ENCODE results near the gene CAPZA1. TPM values are rescaled to one million over a fixed set of nuclear protein-coding genes. Genes with fewer than 3 reads are reported as not detected.

Gene CAPZA1
- total RNA-seq, 5 donors from 2014 or later (not counting 1 experiment from before 2014, with no cell fraction given): 115 to 189 (median 138) TPM

DNA sequence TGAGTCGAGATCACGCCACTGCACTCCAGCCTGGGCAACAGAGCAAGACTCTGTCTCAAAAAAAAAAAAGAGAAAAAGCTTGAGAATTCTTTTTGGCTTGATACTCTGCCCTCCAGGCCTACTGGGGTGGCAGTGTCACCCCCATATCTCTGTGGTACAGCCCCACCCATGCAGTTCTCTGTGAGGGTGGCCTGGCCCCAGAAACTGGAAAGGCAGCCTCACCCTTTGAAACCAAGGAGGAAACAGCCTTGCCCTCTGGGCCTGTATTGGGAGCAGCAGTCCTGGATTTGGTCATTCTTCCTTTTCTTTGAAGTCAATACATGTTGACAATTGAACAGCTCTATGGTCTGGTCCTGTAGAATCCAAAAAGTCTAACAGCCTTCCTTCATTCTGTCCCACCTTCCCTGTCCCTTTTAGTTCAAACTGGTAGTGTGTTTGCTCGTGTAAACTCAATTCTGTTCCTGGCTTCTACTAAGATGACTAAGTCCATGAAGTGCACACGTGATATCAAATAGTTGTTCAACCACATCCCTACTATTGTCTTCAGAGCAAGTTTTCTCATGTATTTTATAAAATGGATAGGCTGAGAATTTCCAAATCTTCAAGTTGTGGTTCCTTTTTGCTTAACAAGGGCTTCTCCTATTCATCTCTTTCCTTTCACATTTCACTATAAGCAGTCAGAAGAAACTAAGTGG is 13.9 kb upstream of the CAPZA1 start:
- H3K36me3 Mint-ChIP-seq: peaks cover 49% of the 10 kb centered on the region
- peaks cover 0 to 2% (median under 1%) of the 10 kb centered on the region in 3 donors for H3K4me1 Mint-ChIP-seq
- Histone ChIP-seq H3K4me1 (ENCODE audit: control insufficient read depth in 1 of 2, extremely low read depth in 1 of 2, insufficient read depth in 2 of 2, low read length in 2 of 2) (no peaks in the 10 kb centered on the region), H3K9me3 (no peaks in the 10 kb centered on the region), H3K36me3 (ENCODE audit: control insufficient read depth in 2 of 2, extremely low read depth in 1 of 2, insufficient read depth in 1 of 2, low read length in 1 of 2) (peaks cover 3 to 37% of the 10 kb centered on the region in 2 donors), H3K4me3 (ENCODE audit: control insufficient read depth in 1 of 2, extremely low read depth in 1 of 2, low read length in 1 of 2) (no peak overlapping the region), H3K27ac (ENCODE audit: low read length) (no peak overlapping the region), H3K27me3 (replicated peaks in 1 of 2; ENCODE audit: control insufficient read depth in 2 of 2, extremely low read depth in 1 of 2, insufficient read depth in 2 of 2, low read length in 1 of 2) (no peaks in the 10 kb centered on the region)
- H3K9me3 Mint-ChIP-seq: no peaks in the 10 kb centered on the region
- no peak for ATAC-seq (replicated peaks in 1 of 4)
- H3K27ac Mint-ChIP-seq: no peak overlapping the region
- POLR2A ChIA-PET: no interaction called here
- CTCF ChIA-PET: no interaction called here
- no peaks in the 10 kb centered on the region for H3K27me3 Mint-ChIP-seq
- WGBS (ENCODE audit: insufficient coverage): 100% methylated on average over 2 of the region's 4 CpGs
- no peak for DNase-seq
- H3K4me3 Mint-ChIP-seq: no peak overlapping the region

GRCh38 chr1:112614460-112615065 is 5.1 kb upstream of the CAPZA1 start:
- no peak for ATAC-seq (replicated peaks in 1 of 4)
- Histone ChIP-seq H3K27me3 (replicated peaks in 1 of 2; ENCODE audit: control insufficient read depth in 2 of 2, extremely low read depth in 1 of 2, insufficient read depth in 2 of 2, low read length in 1 of 2) (no peaks in the 10 kb centered on the region), H3K4me1 (ENCODE audit: control insufficient read depth in 1 of 2, extremely low read depth in 1 of 2, insufficient read depth in 2 of 2, low read length in 2 of 2) (peaks cover 5 to 12% of the 10 kb centered on the region in 2 experiments), H3K36me3 (ENCODE audit: control insufficient read depth in 2 of 2, extremely low read depth in 1 of 2, insufficient read depth in 1 of 2, low read length in 1 of 2) (peaks cover 6 to 19% of the 10 kb centered on the region in 2 donors), H3K4me3 (ENCODE audit: control insufficient read depth in 1 of 2, extremely low read depth in 1 of 2, low read length in 1 of 2) (no peak overlapping the region), H3K9me3 (no peaks in the 10 kb centered on the region), H3K27ac (ENCODE audit: low read length) (no peak overlapping the region)
- no CpG with 5 or more reads among the region's 6 CpGs for whole genome bisulfite sequencing (ENCODE audit: insufficient coverage)
- peaks cover 15 to 19% (median 17%) of the 10 kb centered on the region in 3 donors for H3K4me1 Mint-ChIP-seq
- H3K9me3 Mint-ChIP-seq: no peaks in the 10 kb centered on the region
- CTCF ChIA-PET: interaction anchor here (0.6 to 2.1 kb wide), 9 partner anchors 14 to 223 kb away, joined by 3 to 17 read pairs (median 4); no protein-coding TSS in a partner anchor
- peaks cover 28% of the 10 kb centered on the region for H3K36me3 Mint-ChIP-seq
- no peak overlapping the region for H3K4me3 Mint-ChIP-seq
- H3K27ac Mint-ChIP-seq: no peak overlapping the region
- H3K27me3 Mint-ChIP-seq: no peaks in the 10 kb centered on the region
- DNase-seq: peak in 2 of 35 experiments; percentile 17 to 53
- POLR2A ChIA-PET: interaction anchor here in 1 of 2 donors (0.6 to 0.8 kb wide), 3 partner anchors 11 to 224 kb away, joined by 3 to 9 read pairs (median 5); no protein-coding TSS in a partner anchor

DNA sequence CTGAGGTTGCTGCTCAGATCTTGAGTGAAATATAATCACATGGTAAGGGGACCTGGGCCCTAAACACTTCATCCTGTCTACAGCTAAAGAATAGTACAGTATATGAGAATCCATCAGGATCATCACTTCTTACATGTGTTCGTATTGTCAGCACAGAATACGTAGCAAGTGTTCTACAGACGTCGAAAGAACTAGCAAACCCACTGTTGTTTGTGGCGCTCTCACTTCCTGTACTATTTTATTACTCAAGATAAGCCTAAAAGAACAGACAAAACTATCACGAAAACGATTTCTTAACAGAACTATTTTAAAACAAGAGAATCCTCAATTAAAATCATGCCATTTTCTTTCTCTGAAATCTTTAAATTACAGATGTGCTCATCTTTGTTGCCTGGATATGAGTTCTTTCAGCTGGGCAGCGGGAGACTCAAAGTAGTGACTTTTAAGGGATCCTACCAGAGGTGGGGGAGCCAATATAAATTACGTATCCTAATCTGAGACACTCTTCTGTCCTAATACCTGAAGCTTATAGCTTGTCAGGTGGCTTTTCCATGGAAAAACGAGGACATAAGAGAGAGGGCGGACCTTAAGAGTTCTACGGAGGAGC is 1.4 kb upstream of the CAPZA1 start:
- ChIA-PET POLR2A (interaction anchor here (0.6 to 1.5 kb wide), 11 partner anchors 18 to 1321 kb away, joined by 3 to 6 read pairs (median 4); partner anchors contain the start of genes MOV10 (in 2 of the 2), CTTNBP2NL (in 1 of the 2) and PPM1J (in 1 of the 2)), CTCF (interaction anchor here (0.6 to 2.6 kb wide), 8 partner anchors 10 to 454 kb away, joined by 3 to 15 read pairs (median 4); partner anchors contain the start of genes LRIG2 (in 1 of the 2), MOV10 (in 1 of the 2) and PPM1J (in 1 of the 2))
- no peaks in the 10 kb centered on the region for H3K9me3 ChIP-seq
- 0% methylated on average over 10 of the region's 12 CpGs for WGBS (ENCODE audit: insufficient coverage)
- peak overlapping the region; percentile 88 to 97 for H3K4me3 ChIP-seq (ENCODE audit: control insufficient read depth in 1 of 2, extremely low read depth in 1 of 2, low read length in 1 of 2)
- H3K9me3 Mint-ChIP-seq: no peaks in the 10 kb centered on the region
- peaks cover 37 to 44% (median 43%) of the 10 kb centered on the region in 3 donors for H3K4me1 Mint-ChIP-seq
- H3K4me1 ChIP-seq (ENCODE audit: control insufficient read depth in 1 of 2, extremely low read depth in 1 of 2, insufficient read depth in 2 of 2, low read length in 2 of 2): peaks cover 20 to 36% of the 10 kb centered on the region in 2 experiments
- H3K27ac ChIP-seq (ENCODE audit: low read length): peak overlapping the region; percentile 100
- H3K27me3 Mint-ChIP-seq: no peaks in the 10 kb centered on the region
- H3K27ac Mint-ChIP-seq: peak overlapping the region; percentile 98 to 100
- peaks cover 3% of the 10 kb centered on the region for H3K36me3 Mint-ChIP-seq
- DNase-seq: peak in 32 of 35 experiments; percentile 15 to 78 (median 50)
- ATAC-seq (replicated peaks in 1 of 4): peak; percentile 43 to 72 (median 48)
- peaks cover 0 to 3% of the 10 kb centered on the region in 2 donors for H3K36me3 ChIP-seq (ENCODE audit: control insufficient read depth in 2 of 2, extremely low read depth in 1 of 2, insufficient read depth in 1 of 2, low read length in 1 of 2)
- peak overlapping the region; percentile 97 to 100 (median 97) for H3K4me3 Mint-ChIP-seq
- H3K27me3 ChIP-seq (replicated peaks in 1 of 2; ENCODE audit: control insufficient read depth in 2 of 2, extremely low read depth in 1 of 2, insufficient read depth in 2 of 2, low read length in 1 of 2): no peaks in the 10 kb centered on the region

DNA sequence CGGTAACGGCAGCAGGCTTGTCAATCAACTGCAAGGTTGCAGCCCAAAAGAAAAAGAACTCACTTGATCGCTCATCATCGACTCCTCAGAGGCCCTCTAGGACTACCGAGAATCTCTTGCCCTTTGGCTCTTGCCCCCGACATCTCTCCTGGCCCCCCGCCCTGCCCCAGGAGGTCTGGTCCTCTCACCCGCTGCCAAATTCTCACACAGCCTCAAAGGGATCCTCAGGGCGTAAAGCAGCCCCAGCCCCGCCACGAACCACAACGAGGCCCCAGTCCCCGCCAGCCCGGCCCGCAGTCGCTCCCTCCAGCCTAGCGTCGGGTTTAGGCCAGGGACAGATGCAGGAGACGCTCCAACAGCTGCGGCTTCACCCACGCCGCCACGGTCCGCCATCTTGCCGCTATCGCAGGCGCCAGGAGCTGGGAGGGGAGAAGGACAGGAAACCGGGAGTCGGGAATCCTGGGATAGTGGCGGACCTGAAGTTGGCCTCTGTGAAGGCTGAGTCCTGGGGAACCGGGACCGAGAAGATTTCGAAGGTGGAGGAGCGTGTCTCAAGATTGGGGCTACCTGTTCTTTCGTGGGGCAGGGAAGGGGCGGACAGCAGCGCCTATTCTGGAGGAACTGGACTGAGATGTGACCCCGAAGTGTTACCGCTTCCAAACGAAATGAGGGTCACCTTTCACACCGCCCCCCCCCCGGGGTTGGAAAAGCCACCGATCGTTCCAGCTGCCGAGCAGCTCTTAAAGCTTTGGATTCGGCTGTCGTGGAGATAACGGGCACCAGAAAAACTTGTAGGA is 713 bp upstream of the CAPZA1 start, which contains the start of gene ST7L:
Gene ST7L, minus strand, starts transcription at position 421 of the 797 bp plus-strand sequence. Its CDS starts 28 bp downstream, at position 393.
- H3K4me3 Mint-ChIP-seq: peak within 1 kb of the TSS; percentile 97 to 100 (median 97)
- peaks cover 26 to 36% of the 10 kb centered on the region in 2 experiments for H3K4me1 ChIP-seq (ENCODE audit: control insufficient read depth in 1 of 2, extremely low read depth in 1 of 2, insufficient read depth in 2 of 2, low read length in 2 of 2)
- no peaks in the 10 kb centered on the region for H3K27me3 ChIP-seq (replicated peaks in 1 of 2; ENCODE audit: control insufficient read depth in 2 of 2, extremely low read depth in 1 of 2, insufficient read depth in 2 of 2, low read length in 1 of 2)
- ChIA-PET CTCF (interaction anchor here (0.6 to 2.6 kb wide), 4 partner anchors 43 to 228 kb away, joined by 3 to 15 read pairs (median 3); partner anchors contain the start of gene PPM1J (in 1 of the 2)), POLR2A (interaction anchor here (0.6 to 1.5 kb wide), 10 partner anchors 31 to 1312 kb away, joined by 3 to 6 read pairs (median 3); partner anchors contain the start of genes CTTNBP2NL (in 1 of the 2), MOV10 (in 1 of the 2) and PPM1J (in 1 of the 2))
- H3K36me3 Mint-ChIP-seq: peaks cover 3% of the 10 kb centered on the region
- H3K9me3 ChIP-seq: no peaks in the 10 kb centered on the region
- peaks cover 0 to 3% of the 10 kb centered on the region in 2 donors for H3K36me3 ChIP-seq (ENCODE audit: control insufficient read depth in 2 of 2, extremely low read depth in 1 of 2, insufficient read depth in 1 of 2, low read length in 1 of 2)
- peak within 1 kb of the TSS; percentile 98 to 100 for H3K27ac Mint-ChIP-seq
- peak within 1 kb of the TSS; percentile 88 to 97 for H3K4me3 ChIP-seq (ENCODE audit: control insufficient read depth in 1 of 2, extremely low read depth in 1 of 2, low read length in 1 of 2)
- DNase-seq: peak; percentile 38 to 73 (median 56)
- WGBS (ENCODE audit: insufficient coverage): 0% methylated on average over 40 of the region's 48 CpGs
- H3K27ac ChIP-seq (ENCODE audit: low read length): peak within 1 kb of the TSS; percentile 100
- H3K4me1 Mint-ChIP-seq: peaks cover 39 to 47% (median 45%) of the 10 kb centered on the region in 3 donors
- peak; percentile 15 to 30 (median 26) for ATAC-seq (replicated peaks in 1 of 4)
- H3K9me3 Mint-ChIP-seq: no peaks in the 10 kb centered on the region
- H3K27me3 Mint-ChIP-seq: no peaks in the 10 kb centered on the region

GRCh38 chr1:112620377-112620695 is 704 bp downstream of the CAPZA1 start:
- Histone ChIP-seq H3K27ac (ENCODE audit: low read length) (peak overlapping the region; percentile 100), H3K4me3 (ENCODE audit: control insufficient read depth in 1 of 2, extremely low read depth in 1 of 2, low read length in 1 of 2) (peak overlapping the region; percentile 88 to 97), H3K27me3 (replicated peaks in 1 of 2; ENCODE audit: control insufficient read depth in 2 of 2, extremely low read depth in 1 of 2, insufficient read depth in 2 of 2, low read length in 1 of 2) (no peaks in the 10 kb centered on the region), H3K9me3 (no peaks in the 10 kb centered on the region), H3K36me3 (ENCODE audit: control insufficient read depth in 2 of 2, extremely low read depth in 1 of 2, insufficient read depth in 1 of 2, low read length in 1 of 2) (peaks cover 0 to 7% of the 10 kb centered on the region in 2 donors), H3K4me1 (ENCODE audit: control insufficient read depth in 1 of 2, extremely low read depth in 1 of 2, insufficient read depth in 2 of 2, low read length in 2 of 2) (peaks cover 34 to 36% of the 10 kb centered on the region in 2 experiments)
- Mint-ChIP-seq H3K4me1 (peaks cover 49 to 61% (median 56%) of the 10 kb centered on the region in 3 donors), H3K9me3 (no peaks in the 10 kb centered on the region), H3K36me3 (peaks cover 9% of the 10 kb centered on the region), H3K4me3 (peak overlapping the region; percentile 97 to 100 (median 97)), H3K27ac (peak overlapping the region; percentile 98 to 100), H3K27me3 (no peaks in the 10 kb centered on the region)
- ChIA-PET POLR2A (no interaction called here), CTCF (interaction anchor here in 1 of 2 donors (0.6 to 1.4 kb wide), 2 partner anchors 56 to 952 kb away, joined by 3 read pairs; no protein-coding TSS in a partner anchor)
- ATAC-seq (replicated peaks in 1 of 4): no peak
- 0% methylated on average over 4 of the region's 6 CpGs for WGBS (ENCODE audit: insufficient coverage)
- peak in 1 of 35 experiments; percentile 6 for DNase-seq

Measured in T-cell (primary cell).